TTC549 (cell line): Measurements from ENCODE around the gene TMEM244.
"Not testable (repeated sequence)": the region's sequence is repeated elsewhere in the genome, so short reads cannot be mapped to it uniquely, and the experiment has no call there.

Experiments
- FAIRE-seq: peaks from 2 replicates; lab custom pipeline; 2012; peaks lifted over from hg19 to GRCh38; lab: Jason Lieb, UNC

TMEM244 gene

DNA sequence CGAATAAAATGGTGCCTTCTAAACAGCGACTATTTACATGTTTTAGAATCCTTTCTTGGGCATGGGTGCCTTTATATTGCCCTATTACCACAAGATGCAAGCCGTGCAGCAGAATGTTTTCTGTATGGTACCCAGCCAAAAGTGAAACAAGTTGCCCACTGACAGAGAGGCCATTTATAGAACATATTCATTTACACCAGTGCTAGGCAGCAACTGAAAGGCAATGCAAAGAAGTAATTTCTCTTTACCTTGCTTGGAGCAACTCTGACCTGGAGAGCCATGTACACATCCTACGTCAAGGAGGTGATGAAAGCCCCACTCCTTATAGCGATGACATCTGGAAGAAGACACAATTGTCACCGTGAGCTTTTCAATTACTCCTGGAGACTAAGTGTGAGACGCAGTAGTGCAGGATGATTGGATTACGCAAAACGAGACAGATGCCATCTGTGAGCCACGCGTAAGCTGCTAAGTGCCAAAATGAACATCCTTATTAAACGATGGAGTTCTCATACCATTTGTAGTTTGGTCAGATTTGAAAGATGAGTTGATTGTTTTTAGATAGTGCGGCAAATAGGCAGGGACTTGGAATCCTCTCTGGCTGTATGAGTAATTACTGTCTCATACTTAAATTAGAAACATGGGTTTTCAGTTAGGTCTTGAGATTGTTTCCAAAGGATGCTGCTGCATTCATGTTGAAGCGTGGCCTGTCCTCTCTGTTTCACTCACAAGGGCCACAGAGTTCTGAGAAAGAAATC is at the start of gene TMEM244:
Gene TMEM244 (minus strand): TSS at position 408 of the 758 bp plus-strand sequence. CDS start 127 bp downstream, at position 281.
- no peak for FAIRE-seq

- FAIRE-seq, result no peak
Measured at GRCh38 chr6:129908858-129909257, 47.7 kb upstream of the TMEM244 start.

DNA sequence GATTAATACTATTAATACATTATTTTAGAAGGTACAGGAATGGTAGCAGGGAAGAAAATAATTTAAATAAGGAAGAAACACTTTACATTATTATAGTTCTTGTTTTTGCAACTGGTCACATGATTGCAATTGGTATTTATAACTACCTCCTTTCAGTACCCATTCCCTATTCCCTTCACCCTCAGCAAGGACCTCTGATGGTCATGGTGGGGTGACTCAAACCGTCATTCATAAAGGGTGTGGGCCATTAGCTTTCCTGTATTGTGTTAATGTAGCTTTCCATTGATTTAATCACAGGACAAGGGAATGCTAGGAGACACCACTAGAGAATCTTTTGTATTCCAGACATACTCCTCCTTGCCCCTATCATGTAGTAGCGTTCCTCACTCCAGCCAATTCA is 47.2 kb upstream of the TMEM244 start:
- no peak for FAIRE-seq

DNA sequence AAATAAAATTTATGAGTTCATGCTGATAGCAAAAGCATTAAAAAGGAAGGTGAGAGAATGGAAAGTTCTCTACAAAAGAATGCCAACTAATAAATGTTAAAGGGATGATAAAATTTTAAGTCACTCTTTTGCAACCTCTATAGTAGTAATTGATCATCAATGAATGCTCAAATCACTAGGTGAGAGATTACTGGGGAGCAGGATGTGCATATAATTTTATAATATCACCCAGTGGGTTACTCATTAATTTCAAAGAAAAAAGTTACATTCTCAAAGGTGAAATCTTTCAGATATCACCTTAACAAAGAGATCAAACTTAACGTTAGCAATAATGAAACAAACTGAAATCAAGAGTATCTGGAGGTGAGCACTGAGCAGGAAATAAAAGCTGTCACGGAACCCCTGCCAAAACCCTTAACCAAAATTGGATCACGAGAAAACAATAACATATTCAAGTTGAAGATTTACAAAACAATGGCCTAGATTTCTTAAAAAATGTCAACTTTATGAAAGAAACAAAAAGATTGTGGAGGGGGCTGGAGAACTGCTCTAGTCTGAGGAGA is 45.5 kb upstream of the TMEM244 start:
- no peak for FAIRE-seq

DNA sequence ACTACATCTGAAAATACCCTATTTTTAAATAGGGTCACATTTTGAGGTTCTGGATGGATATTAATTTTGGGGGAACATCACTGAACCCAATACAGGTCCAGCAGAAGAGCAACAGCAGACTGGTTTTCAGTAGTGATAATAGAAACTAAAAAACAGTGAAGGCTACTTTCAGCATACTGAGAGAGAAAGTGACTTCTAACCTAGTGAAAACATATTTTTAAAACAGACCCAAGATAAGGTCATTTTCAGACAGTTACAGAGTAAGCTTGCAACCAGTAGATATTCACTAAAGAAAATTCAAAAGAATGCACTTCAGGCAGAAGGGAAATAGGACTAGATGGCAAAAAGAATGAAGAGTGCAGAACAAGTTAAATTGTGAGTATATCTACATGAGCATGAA is 42.0 kb upstream of the TMEM244 start:
- FAIRE-seq, result no peak

- FAIRE-seq, result no peak
Measured at GRCh38 chr6:129902681-129903080, 41.6 kb upstream of the TMEM244 start.

- FAIRE-seq, result no peak
Measured at GRCh38 chr6:129901910-129902309, 40.8 kb upstream of the TMEM244 start.

GRCh38 chr6:129895692-129896091 is 34.6 kb upstream of the TMEM244 start:
- FAIRE-seq, result no peak

DNA sequence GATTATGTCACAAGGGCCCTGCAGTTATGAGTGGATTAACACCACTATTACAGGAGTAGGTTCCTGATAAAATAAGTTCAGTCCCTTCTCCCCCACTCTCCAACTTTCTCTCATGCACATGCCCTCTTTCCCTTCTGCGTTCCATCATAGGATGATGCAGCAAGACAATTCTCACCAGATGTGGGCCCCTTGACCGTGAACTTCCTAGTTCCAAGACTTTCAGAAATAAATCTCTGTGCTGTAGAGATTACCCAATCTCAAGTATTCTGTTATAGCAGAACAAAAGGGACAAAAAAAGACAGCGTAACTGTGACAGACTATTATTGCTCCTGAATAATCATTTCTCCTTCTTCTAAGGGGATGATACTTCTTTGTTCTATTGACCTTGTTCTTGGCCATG is 33.8 kb upstream of the TMEM244 start:
- FAIRE-seq, result no peak

- no peak for FAIRE-seq
Measured at GRCh38 chr6:129893640-129894039, 32.5 kb upstream of the TMEM244 start.

DNA sequence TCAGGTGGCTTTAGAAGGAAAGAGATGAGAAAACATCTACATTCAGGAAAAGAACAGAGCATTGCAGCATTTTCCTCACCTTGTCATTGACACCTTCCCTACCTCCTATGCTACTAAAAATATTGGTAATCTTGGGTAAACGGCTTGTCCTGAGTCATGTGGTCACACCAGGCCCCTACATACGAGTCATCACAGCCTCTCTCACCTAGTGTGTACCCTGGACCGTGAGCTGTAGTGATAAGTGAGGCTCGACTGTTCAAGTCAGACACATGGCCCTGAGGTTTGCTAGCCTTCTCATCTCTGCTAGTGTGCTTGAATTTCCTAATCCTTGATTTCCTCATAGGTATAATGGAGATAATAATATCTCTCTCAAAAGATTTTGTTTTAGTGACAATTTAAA is 29.6 kb upstream of the TMEM244 start:
- FAIRE-seq, result no peak

GRCh38 chr6:129890164-129890563 is 29.0 kb upstream of the TMEM244 start:
- no peak for FAIRE-seq

GRCh38 chr6:129889580-129889979 is 28.5 kb upstream of the TMEM244 start:
- FAIRE-seq, result no peak

- FAIRE-seq, result no peak
Measured at GRCh38 chr6:129886401-129887155, 25.5 kb upstream of the TMEM244 start.

GRCh38 chr6:129884211-129884610 is 23.1 kb upstream of the TMEM244 start:
- FAIRE-seq, result no peak

DNA sequence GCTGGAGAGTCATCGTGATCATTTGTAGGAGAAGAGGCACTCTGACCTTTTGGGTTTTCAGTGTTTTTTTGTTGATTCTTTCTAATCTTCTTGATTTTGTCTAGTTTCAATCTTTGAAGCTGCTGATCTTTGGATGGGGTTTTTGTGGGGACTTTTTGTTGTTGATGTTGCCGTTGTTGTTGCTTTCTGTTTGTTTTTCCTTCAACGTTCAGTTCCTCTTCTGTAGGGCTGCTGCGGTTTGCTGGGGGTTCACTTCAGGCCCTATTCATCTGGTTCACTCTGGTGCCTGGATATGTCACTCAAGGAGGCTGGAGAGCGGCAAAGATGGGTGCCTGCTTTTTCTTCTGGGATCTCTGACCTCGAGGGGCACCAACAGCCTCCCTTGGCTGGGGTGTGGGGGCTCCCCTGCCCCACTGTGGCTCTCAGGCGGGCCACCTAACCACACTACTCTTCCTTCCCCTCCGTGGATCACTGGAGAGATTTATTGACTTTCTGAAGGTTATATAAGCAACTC is 21.5 kb upstream of the TMEM244 start:
- no peak for FAIRE-seq

DNA sequence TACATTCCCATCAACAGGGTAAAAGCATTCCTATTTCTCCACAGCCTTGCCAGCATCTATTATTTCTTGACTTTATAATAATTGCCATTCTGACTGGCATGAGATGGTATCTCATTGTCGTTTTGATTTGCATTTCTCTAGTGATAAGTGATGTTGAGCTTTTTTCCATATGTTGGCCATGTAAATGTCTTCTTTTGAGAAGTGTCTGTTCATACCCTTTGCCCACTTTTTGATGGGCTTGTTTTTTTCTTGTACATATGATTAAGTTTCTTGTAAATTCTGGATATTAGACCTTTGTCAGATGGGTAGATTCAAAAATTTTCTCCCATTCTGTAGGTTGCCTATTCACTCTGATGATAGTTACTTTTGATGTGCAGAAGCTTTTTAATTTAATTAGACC is 16.8 kb upstream of the TMEM244 start:
- not testable (repeated sequence) for FAIRE-seq

DNA sequence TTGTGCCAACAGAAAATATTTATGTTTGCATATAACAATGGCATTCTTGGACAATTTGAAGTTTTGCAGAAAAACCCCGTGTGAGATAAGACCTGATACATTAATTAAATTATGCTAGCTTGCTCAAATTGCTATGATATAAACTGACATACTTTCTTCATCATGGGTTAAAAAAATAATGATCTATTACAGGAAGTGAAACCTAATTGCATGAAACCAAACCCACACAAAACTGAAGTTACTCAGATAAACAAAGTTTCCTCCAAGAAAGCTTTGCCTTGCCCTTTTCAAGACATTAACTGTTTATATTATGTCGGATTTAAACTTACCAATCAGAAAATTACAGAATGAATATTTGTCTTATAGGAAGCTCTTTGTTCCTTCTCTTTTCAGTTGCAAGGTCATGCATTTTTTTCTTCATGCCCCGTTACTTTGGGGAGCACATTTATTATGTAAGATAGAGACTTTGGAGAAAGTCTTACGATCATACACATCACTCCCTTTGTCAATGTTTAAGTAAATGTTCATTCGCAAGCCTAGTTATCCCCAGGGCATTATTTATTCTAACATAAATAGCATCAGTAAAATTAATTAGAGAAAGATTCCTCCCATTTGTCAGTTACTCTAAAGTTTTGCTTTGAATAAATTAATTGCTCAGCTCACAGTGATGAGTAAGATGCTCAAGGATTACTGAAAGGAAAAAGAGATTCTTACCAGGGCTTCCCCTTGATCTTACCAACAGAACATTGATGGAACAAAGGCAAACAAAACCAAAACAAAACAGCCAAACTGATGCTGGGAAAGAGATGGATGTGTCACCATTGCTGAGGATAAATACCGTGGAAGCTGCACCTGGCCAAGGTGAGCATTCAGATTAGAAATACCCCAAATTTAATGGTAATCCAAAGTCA is 14.8 kb upstream of the TMEM244 start:
- FAIRE-seq, result no peak

DNA sequence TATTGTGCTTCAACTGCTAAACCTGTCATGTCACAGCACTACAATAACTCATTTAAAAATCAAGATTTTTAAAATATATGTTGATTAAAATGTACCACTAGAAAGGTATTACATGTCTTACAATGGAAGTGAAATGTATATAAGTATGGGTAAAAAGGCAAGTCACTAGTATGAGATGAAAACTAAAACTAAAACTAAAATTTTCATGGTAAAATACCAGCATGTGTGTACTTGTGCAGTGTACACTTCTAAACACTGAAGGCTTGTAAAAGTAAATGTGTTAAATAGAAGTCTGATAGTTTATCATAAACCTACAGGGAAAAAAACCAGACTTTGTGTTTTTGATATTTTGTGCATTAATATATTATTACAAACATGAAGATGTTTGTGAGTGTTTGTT is 13.7 kb upstream of the TMEM244 start:
- FAIRE-seq, result no peak

GRCh38 chr6:129872586-129872985 is 11.5 kb upstream of the TMEM244 start:
- FAIRE-seq, result no peak

DNA sequence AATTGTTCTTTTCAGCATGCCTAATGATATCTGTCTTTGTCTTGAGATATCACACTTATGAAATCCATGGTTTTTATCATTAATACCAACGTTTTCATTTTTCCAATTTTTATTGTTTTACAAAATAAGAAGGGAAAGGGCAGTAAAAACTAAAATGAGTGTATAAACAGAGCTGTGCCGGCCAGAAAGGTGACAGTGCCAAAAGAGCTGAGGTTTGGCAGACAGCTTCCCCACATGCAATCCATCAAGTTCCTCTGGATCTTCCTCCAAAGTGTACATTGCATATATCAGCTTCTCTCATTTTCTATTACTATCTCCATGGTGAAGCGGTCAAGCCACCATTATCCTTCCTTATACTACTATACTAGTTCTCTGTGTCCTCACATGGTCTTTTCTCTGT is 10.1 kb upstream of the TMEM244 start:
- no peak for FAIRE-seq

DNA sequence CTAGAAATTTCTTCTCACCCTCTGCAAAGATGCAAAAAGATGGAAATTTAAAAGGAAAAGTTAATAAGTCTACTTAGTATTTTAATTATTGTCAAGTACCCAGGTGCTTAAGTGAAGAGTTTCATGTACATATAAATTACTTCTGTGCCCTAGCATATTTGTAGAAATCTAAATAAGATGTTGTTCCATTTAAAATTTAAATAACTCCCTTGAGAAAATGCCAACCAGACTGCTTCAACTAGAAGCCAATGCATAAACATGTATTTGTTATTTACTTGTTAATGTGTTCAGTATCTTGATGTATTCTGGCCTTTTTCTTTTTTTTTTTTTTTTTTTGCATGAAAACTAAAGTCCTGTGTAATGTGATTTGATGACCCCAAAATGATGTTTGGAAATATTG is 6.3 kb upstream of the TMEM244 start:
- FAIRE-seq, result no peak
